Measurements from ENCODE around the gene SLF2. TPM values are rescaled to one million over a fixed set of nuclear protein-coding genes. Genes with fewer than 3 reads are reported as not detected.

Gene SLF2
- total and polyA plus RNA-seq, 4 donors, result 4.0 to 18.8 (median 12.1) TPM

DNA sequence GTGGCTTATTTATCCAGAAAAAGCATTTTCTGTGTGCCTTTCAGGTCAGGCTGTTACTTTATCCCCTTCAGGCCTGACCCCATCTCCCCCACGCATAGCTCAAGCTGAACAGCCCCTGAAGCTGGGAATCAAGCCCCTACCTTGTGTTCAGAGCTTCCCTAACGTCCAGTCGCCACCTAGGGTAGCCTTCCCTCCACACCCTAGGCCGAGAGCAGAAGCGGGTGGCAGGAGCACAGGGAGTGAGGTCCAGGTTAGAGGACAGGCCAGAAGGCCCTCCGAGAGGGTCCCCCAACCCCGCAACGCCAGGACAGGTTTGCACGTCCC is 56.1 kb downstream of the SLF2 start:
- no peaks in the 10 kb centered on the region for H3K9me3 ChIP-seq (ENCODE audit: control insufficient read depth in 4 of 4, low read length in 3 of 4)
- no peak overlapping the region for H3K27ac ChIP-seq (ENCODE audit: low read depth in 1 of 2, low read length in 2 of 2)
- TF ChIP-seq FOXA2 (IDR thresholded peaks at IDR 0.05) (no peak), JUND (IDR thresholded peaks at IDR 0.05) (no peak), HNF4G (IDR thresholded peaks at IDR 0.05) (no peak), TAF1 (conservative IDR thresholded peaks at IDR 0.05) (no peak), NR2F2 (IDR thresholded peaks at IDR 0.05) (no peak), RAD21 (IDR thresholded peaks at IDR 0.05) (no peak), RXRA (IDR thresholded peaks at IDR 0.05) (no peak), YY1 (IDR thresholded peaks at IDR 0.05) (no peak), EGR1 (IDR thresholded peaks at IDR 0.05; ENCODE audit: low read depth in 2 of 2) (no peak), ZBTB33 (IDR thresholded peaks at IDR 0.05) (no peak)
- TF ChIP-seq, protein P1, sequence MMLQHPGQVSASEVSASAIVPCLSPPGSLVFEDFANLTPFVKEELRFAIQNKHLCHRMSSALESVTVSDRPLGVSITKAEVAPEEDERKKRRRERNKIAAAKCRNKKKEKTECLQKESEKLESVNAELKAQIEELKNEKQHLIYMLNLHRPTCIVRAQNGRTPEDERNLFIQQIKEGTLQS (IDR thresholded peaks at IDR 0.05), result no peak
- TF ChIP-seq, protein P2, sequence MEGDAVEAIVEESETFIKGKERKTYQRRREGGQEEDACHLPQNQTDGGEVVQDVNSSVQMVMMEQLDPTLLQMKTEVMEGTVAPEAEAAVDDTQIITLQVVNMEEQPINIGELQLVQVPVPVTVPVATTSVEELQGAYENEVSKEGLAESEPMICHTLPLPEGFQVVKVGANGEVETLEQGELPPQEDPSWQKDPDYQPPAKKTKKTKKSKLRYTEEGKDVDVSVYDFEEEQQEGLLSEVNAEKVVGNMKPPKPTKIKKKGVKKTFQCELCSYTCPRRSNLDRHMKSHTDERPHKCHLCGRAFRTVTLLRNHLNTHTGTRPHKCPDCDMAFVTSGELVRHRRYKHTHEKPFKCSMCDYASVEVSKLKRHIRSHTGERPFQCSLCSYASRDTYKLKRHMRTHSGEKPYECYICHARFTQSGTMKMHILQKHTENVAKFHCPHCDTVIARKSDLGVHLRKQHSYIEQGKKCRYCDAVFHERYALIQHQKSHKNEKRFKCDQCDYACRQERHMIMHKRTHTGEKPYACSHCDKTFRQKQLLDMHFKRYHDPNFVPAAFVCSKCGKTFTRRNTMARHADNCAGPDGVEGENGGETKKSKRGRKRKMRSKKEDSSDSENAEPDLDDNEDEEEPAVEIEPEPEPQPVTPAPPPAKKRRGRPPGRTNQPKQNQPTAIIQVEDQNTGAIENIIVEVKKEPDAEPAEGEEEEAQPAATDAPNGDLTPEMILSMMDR (IDR thresholded peaks at IDR 0.05; ENCODE audit: low read depth, low read length, missing input control), result no peak
- TF ChIP-seq, protein P3, sequence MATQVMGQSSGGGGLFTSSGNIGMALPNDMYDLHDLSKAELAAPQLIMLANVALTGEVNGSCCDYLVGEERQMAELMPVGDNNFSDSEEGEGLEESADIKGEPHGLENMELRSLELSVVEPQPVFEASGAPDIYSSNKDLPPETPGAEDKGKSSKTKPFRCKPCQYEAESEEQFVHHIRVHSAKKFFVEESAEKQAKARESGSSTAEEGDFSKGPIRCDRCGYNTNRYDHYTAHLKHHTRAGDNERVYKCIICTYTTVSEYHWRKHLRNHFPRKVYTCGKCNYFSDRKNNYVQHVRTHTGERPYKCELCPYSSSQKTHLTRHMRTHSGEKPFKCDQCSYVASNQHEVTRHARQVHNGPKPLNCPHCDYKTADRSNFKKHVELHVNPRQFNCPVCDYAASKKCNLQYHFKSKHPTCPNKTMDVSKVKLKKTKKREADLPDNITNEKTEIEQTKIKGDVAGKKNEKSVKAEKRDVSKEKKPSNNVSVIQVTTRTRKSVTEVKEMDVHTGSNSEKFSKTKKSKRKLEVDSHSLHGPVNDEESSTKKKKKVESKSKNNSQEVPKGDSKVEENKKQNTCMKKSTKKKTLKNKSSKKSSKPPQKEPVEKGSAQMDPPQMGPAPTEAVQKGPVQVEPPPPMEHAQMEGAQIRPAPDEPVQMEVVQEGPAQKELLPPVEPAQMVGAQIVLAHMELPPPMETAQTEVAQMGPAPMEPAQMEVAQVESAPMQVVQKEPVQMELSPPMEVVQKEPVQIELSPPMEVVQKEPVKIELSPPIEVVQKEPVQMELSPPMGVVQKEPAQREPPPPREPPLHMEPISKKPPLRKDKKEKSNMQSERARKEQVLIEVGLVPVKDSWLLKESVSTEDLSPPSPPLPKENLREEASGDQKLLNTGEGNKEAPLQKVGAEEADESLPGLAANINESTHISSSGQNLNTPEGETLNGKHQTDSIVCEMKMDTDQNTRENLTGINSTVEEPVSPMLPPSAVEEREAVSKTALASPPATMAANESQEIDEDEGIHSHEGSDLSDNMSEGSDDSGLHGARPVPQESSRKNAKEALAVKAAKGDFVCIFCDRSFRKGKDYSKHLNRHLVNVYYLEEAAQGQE (IDR thresholded peaks at IDR 0.05), result no peak
- no peak for DNase-seq (ENCODE audit: low spot score)
- 15% methylated on average over 9 of the region's 9 CpGs for WGBS
- H3K4me1 ChIP-seq (ENCODE audit: control insufficient read depth in 4 of 4, insufficient read depth in 4 of 4, low read length in 3 of 4), result peaks cover 17 to 59% (median 45%) of the 10 kb centered on the region in 4 donors
- peak overlapping the region; percentile 27 to 77 (median 40) for H3K4me3 ChIP-seq (ENCODE audit: low read depth in 1 of 3, low read length in 3 of 3)
- peak overlapping the region in 1 of 2 donors; percentile 0 for H3K9ac ChIP-seq (ENCODE audit: low read depth in 1 of 2, low read length in 2 of 2)
- no peaks in the 10 kb centered on the region for H3K27me3 ChIP-seq (ENCODE audit: control insufficient read depth in 4 of 4, insufficient read depth in 4 of 4, low read length in 3 of 4)
- peaks cover 0 to 3% (median 0%) of the 10 kb centered on the region in 4 donors for H3K36me3 ChIP-seq (ENCODE audit: control insufficient read depth in 4 of 4, insufficient read depth in 3 of 4, low read depth in 1 of 4, low read length in 3 of 4)

DNA sequence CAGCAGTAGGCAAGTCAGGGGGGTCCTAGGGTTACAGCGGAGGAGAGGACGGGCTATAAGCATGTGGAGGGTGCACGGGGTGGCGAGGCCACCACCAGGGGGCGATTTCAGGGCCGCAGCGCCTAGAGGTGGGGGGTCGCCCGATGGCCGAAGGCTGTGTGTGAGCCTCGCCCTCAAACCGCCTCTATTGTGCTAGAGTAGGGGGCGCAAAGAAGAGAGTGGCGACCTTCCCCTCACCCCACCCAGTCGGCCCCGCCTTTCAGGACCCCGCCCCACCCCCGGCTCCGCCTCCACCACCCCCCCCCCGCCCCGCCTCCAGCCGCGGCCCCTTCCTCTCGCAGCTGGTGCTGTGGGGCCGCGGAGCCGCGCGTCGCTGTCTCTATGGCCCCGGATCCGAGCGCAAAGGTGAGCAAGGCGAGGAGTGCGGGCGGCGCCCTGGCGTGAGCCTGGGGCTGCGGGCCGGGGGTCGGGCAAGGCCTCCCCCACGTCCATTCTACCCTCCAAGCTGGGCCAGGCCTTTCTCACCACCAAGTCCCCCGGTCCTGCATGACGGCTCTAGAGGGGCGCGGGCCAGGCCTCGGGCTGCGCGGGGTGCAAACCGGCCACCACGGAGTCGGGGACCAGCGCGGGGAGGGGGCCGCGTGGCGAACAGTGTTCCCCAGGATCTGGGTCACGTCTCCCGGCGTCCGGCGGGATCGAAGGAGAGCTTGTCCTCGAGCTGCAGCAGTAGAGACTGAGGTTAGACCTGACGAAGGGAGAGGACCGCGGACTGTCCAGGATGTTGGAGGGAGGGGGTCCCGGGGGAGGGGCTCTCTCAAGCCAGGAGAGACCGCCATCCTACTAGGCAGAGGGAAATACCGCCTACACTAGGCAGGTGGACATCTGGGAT is 56.7 kb downstream of the SLF2 start, which contains the start of gene SEMA4G:
SEMA4G (plus strand) TSS at position 318 of the 889 bp plus-strand sequence. CDS start 3,409 bp downstream, outside the sequence.
- DNase-seq (ENCODE audit: low spot score), result peak; percentile 65
- H3K27ac ChIP-seq (ENCODE audit: low read depth in 1 of 2, low read length in 2 of 2), result peak within 1 kb of the TSS; percentile 0 to 65
- H3K9ac ChIP-seq (ENCODE audit: low read depth in 1 of 2, low read length in 2 of 2), result peak within 1 kb of the TSS; percentile 10 to 18
- no peaks in the 10 kb centered on the region for H3K9me3 ChIP-seq (ENCODE audit: control insufficient read depth in 4 of 4, low read length in 3 of 4)
- peaks cover 0 to 6% (median 1%) of the 10 kb centered on the region in 4 donors for H3K36me3 ChIP-seq (ENCODE audit: control insufficient read depth in 4 of 4, insufficient read depth in 3 of 4, low read depth in 1 of 4, low read length in 3 of 4)
- H3K4me1 ChIP-seq (ENCODE audit: control insufficient read depth in 4 of 4, insufficient read depth in 4 of 4, low read length in 3 of 4), result peaks cover 17 to 53% (median 39%) of the 10 kb centered on the region in 4 donors
- WGBS, result 1% methylated on average over 70 of the region's 70 CpGs
- H3K4me3 ChIP-seq (ENCODE audit: low read depth in 1 of 3, low read length in 3 of 3), result peak within 1 kb of the TSS; percentile 64 to 86 (median 77)
- H3K27me3 ChIP-seq (ENCODE audit: control insufficient read depth in 4 of 4, insufficient read depth in 4 of 4, low read length in 3 of 4), result no peaks in the 10 kb centered on the region
- TF ChIP-seq TAF1 (conservative IDR thresholded peaks at IDR 0.05) (no peak), HNF4G (IDR thresholded peaks at IDR 0.05) (no peak), NR2F2 (IDR thresholded peaks at IDR 0.05) (no peak), HNF4A (conservative IDR thresholded peaks at IDR 0.05) (no peak), YY1 (IDR thresholded peaks at IDR 0.05) (no peak), MAX (IDR thresholded peaks at IDR 0.05) (no peak), RAD21 (IDR thresholded peaks at IDR 0.05) (peak in 1 of 2 donors; percentile 23), GABPA (IDR thresholded peaks at IDR 0.05 in 1 of 2, conservative IDR thresholded peaks at IDR 0.05 in 1 of 2) (no peak)
- TF ChIP-seq, protein P1 (IDR thresholded peaks at IDR 0.05), result no peak
- TF ChIP-seq, protein P3 (IDR thresholded peaks at IDR 0.05), result no peak

All from liver (tissue), 9 donors.